H1 (cell line): ENCODE measurements around the gene CNNM2. TPM values are rescaled to one million over a fixed set of nuclear protein-coding genes. Genes with fewer than 3 reads are reported as not detected.

Experiments used
- NRF1 ChIP-seq: IDR thresholded peaks from 2 replicates; pipeline ENCODE4 v1.6.1; 2011; ENCODE audit warnings: mild to moderate bottlenecking, low read depth, low read length, improper control_type of control experiment
- SUZ12 ChIP-seq: fragments of 200-600 bp; sonication (generic); IDR thresholded peaks from 2 replicates; pipeline ENCODE4 v1.6.1; 2012; ENCODE audit warnings: mild to moderate bottlenecking, inconsistent platforms, low read length, moderate library complexity, mixed read lengths
- polyA plus RNA-seq, 7 experiments: library from polyadenylated mRNA; depleted of rRNA in 3 of 7; stranded (reverse) in 5 of 7; unstranded in 2 of 7; fragments of >200 nt in 5 of 7; fragments of 200-250 nt in 2 of 7; gene quantifications; 1 replicate in 5 of 7; 2 replicates in 1 of 7; 4 replicates in 1 of 7; pipeline versions ENCODE4 v1.2.1 to v1.2.3, GENCODE V29; 2011 to 2013; ENCODE audit warnings: missing spikeins in 2 of 7, mixed read lengths in 2 of 7
- total RNA-seq: library from RNA; stranded (reverse); fragmentation: NEBNext Ultra II Directional; extraction: Animal tissue kit (Norgen Biotek cat#: 25700); gene quantifications from 2 replicates; pipeline ENCODE4 v1.2.1, GENCODE V29; 2021

Gene CNNM2
- total and polyA plus RNA-seq, 2 of the 8 experiments (the other 6 are each of a cell fraction or from before 2014, with no cell fraction given): 7.3 to 23.6 TPM

DNA sequence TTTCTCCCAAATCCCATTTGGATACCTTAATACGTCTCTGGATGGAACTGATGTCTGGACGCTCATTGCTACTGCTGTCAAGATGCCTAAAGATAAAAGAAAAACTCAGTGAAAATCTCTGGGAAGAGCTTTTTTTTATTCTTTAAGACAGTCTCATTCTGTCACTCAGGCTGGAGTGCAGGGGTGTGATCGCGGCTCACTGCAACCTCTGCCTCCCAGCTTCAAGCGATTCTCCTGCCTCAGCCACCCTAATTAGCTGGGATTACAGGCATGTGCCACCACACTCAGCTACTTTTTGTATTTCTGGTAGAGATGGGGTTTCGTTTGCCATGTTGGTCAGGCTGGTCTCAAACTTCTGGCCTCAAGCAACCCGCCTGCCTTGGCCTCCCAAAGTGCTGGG, 172.8 kb downstream of the CNNM2 start (continued):
- TF ChIP-seq SUZ12 (no peak), NRF1 (no peak)
